Smooth muscle cell of the brain vasculature (primary cell): ENCODE data around the gene RNF220.

Source experiments
- DNase-seq: peaks from one replicate; pipeline ENCODE4 v3.0.0-alpha.2; 2012; ENCODE audit warnings: low read depth, low spot score

Gene RNF220

GRCh38 chr1:44635439-44635838, 230.4 kb downstream of the RNF220 start:
- DNase-seq, result no peak

GRCh38 chr1:44636083-44636687, 231.1 kb downstream of the RNF220 start:
- DNase-seq, result no peak

- DNase-seq, result no peak
These were observed 231.9 kb downstream of the RNF220 start for GRCh38 chr1:44636688-44637598.

DNA sequence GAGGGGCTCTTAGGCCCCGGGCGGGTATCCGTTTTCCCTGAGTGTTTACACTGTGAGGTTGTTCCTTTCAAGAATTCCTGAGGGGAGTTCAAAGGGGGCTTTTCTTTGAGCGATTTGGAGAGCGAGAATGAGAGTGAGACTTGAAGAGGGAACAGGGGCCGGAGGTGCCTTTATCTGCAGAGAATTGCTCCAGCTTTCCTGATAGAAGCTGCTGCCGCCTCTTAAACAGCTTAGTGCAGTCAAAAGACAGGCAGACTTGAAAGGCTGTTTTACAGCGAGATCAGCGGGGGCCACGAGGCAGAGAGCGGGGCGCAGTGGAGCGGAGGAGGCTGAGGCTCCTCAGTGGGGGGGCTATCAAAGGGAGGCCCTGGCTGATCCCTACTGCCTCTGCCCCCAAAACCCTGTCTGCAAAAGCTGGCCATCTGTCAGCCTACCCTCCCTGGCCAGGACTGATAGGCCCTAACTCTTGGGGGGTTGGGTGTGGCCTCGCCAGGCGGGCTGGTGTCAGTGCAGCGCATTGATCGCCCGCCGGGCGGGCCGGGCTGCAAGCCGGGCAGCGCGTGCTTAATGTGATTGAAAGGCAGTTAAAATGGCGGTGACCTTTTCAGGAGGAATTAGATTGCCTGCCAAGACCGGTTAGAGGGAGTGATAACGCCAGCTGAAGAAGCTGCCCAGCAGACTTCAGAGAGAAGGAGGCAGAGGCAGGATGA, 232.8 kb downstream of the RNF220 start:
- no peak for DNase-seq

- no peak for DNase-seq
These were observed 235.3 kb downstream of the RNF220 start for GRCh38 chr1:44640200-44640853.

GRCh38 chr1:44641126-44642102, 236.4 kb downstream of the RNF220 start:
- no peak for DNase-seq

DNA sequence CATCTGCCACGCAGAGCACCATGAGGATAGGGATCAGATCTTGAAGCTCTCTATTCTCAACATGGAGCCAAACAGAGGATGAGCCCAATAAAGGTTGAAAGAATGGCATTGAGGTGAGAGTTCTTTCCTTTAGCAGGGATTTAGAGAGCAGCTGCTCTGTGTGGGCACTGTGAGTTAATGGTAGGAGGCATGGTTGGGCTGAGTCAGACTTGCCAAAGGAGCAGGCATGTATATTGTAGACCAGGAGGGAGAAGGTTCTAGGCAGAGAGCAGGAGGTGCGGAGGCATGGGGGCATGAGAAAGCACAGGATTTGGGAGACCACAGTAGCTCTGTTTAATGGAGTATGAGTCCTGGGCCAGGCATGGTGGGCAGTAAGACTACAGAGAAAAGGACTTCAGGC, 237.2 kb downstream of the RNF220 start:
- DNase-seq, result no peak

DNA sequence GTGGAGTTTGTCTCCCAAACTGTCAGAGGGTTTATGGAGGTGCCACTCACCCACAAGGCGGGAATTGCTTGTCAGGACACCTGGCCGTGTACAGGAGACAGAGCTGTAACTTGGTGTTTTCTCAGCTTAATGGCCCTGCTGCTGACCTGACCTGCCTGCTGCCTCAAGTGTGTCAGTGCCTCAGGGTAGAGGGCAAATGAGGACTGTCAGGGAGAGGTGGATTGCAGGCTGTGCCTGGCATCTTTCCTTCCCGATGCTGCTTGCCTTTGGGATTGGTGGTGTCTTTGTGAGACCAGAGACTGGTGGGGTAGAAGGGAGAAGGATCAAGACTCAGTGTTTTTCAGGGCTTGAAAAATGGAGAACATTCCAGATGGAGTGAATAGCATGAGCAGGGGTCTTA, 237.9 kb downstream of the RNF220 start:
- DNase-seq, result no peak

DNA sequence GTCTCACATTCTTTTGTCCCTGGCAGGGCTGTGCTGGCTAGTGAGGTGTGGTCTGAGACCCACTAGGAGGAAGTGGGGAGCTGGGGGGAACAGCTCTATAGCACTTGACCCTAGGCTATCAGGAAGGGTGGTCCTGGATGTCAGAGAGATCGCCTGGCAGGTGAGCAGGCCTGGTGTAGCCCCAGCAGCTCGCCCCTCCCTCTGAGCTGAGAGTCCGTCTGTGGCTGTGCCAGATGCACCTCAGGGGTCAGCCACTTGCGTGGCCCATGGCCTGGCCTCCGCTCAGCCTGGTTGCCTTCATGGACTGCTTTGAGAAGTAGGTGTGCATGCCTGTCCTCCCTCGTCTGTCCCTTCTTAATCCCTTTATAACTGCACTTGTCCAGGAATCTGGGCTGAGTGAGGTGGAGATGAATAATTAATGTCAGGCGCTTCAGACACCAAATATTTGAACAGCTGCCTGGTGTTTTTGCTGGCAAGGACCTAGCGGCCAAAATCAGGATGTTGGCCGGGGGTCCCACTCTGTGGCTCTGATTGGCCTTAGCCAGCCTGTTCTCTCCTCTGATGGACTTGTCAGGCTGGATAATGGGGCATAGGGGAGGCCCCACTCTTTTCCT, 238.8 kb downstream of the RNF220 start:
- no peak for DNase-seq

- DNase-seq, result no peak
These were observed 239.8 kb downstream of the RNF220 start for GRCh38 chr1:44644806-44645205.

- no peak for DNase-seq
These were observed 240.6 kb downstream of the RNF220 start for GRCh38 chr1:44645476-44646244.

DNA sequence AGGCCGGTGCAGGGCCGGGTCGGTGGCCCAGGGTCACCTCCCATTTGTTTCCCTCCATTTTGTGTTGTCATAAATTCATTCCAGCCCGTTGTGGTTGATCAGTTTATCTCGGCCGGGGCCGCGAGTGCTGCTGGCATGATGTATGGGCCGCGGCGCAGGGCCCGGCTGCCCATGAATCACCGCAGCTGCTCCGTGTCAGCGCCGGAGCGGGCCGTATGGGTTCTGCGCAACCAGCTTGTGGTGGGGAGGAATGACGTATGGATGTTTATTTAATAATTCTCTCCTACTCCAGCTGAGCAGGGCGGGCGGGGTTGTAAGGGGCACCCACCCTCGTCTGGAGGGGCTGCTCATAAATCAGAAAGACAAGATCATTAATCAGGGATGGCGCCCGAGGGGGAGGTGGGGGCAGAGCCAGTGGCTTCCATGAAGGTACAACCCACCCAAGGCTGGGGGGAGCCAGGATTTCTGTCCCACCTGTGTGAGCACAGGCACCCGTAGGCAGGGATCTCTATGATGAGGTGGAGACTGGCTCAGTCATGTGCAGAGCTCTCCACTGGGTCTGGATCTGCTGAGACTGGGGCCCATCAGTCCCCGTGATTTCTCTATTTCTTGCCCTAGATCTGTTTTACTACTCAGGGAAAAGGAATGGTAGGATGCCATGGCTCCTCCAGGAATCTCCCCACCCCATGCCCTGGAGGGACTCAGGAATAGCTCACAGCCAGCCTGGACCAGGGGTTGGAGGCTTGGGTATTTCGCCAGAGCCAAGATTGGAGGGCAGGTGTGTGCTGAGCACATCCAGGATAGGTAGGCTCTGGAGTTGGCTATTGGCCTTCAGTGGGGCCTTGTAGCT, 241.4 kb downstream of the RNF220 start:
- no peak for DNase-seq

DNA sequence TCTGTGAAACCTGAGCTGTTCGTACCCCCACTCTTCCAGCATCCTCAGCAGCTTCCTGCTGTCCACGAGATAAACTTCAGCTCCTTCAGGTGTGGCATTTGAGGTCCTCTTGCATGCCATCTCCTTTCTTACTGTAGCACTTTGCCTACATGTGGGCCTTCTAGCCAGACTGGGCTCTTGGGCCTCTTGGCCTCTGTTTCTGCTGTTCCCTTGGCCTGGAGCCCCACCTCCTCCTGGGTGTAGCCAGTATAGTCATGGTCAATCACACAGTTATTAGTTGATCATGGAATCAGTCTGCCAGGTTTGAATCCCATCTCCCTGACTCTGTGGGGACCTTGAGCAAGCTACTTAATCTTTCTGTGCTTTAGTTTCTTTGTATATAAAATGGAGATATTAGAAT, 242.8 kb downstream of the RNF220 start:
- DNase-seq, result no peak

GRCh38 chr1:44648529-44649250, 243.6 kb downstream of the RNF220 start:
- DNase-seq, result no peak

DNA sequence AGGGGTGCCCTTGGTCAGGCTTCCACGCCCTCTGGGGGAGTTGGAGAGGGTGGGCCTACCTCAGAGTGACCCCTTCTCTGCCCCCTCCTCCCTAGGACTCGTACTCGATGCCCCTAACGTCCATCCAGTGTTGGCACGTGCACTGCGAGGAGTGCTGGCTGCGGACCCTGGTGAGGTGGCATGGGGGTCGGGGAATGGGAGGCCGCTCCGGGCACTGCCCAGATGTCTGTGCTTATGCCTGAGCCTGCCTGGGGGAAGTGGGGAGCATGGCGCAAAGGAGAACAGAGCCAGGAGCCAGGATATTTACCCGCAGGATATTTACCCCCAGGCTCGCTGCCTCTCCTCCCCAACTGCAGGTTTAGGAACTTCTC, 244.7 kb downstream of the RNF220 start:
- DNase-seq, result no peak

GRCh38 chr1:44650159-44650831, 245.2 kb downstream of the RNF220 start:
- no peak for DNase-seq

DNA sequence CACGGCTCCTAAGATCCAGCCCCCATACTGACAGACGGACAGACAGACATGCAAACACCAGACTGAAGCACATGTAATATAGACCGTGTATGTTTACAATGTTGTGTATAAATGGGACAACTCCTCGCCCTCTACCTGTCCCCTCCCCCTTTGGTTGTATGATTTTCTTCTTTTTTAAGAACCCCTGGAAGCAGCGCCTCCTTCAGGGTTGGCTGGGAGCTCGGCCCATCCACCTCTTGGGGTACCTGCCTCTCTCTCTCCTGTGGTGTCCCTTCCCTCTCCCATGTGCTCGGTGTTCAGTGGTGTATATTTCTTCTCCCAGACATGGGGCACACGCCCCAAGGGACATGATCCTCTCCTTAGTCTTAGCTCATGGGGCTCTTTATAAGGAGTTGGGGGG, 246.0 kb downstream of the RNF220 start:
- DNase-seq, result no peak
